SU-DHL-6 (cell line): ENCODE measurements around the gene APC.

ENCODE experiments used
- H2AFZ ChIP-seq: fragments of 200-600 bp; sonication (generic); 2 replicates; pipeline ENCODE4 v1.6.1; 2014; ENCODE audit warnings: low read depth, mild to moderate bottlenecking, moderate library complexity, mixed read lengths, antibody characterized with exemption, low read length; ENCODE audit not compliant: severe bottlenecking
- H3F3A ChIP-seq: fragments of 200-600 bp; shearing (Covaris generic); 2 replicates; pipeline ENCODE4 v1.6.0; 2016; ENCODE audit warnings: antibody characterized with exemption, mild to moderate bottlenecking; ENCODE audit not compliant: insufficient read depth
- H3K27ac ChIP-seq: fragments of 200-600 bp; sonication (generic); 2 replicates; pipeline ENCODE4 v1.5.1; 2016; ENCODE audit warnings: low read depth, mild to moderate bottlenecking, low read length, moderate library complexity, mixed read lengths
- H3K27me3 ChIP-seq: fragments of 200-600 bp; sonication (generic), shearing (Covaris generic); 2 replicates; pipeline ENCODE4 v1.6.0; 2014; ENCODE audit warnings: mild to moderate bottlenecking, low read length
- H3K36me3 ChIP-seq: fragments of 200-600 bp; sonication (generic); 2 replicates; pipeline ENCODE4 v1.6.1; 2014; ENCODE audit warnings: mild to moderate bottlenecking, low read length, mixed read lengths
- H3K4me2 ChIP-seq: fragments of 300-600, 200-600 bp; shearing (Covaris generic), sonication (generic); 2 replicates; pipeline ENCODE4 v1.6.0; 2014; ENCODE audit warnings: low read length, low read depth, mild to moderate bottlenecking; ENCODE audit not compliant: poor library complexity, severe bottlenecking
- H3K4me3 ChIP-seq: fragments of 200-600 bp; sonication (generic); 2 replicates; pipeline ENCODE4 v1.5.1; 2014; ENCODE audit warnings: antibody characterized with exemption, low read length, mild to moderate bottlenecking, mixed read lengths; ENCODE audit not compliant: insufficient read depth, poor library complexity, severe bottlenecking
- H3K79me2 ChIP-seq: fragments of 200-600 bp; sonication (generic); 2 replicates; pipeline ENCODE4 v1.6.1; 2014; ENCODE audit warnings: mild to moderate bottlenecking, low read length, moderate library complexity; ENCODE audit not compliant: insufficient read depth
- H3K9ac ChIP-seq: fragments of 200-600 bp; sonication (generic); 2 replicates; pipeline ENCODE4 v1.7.0; 2014; ENCODE audit warnings: mild to moderate bottlenecking, low read length
- H3K9me2 ChIP-seq: fragments of 200-600 bp; sonication (generic); replicated peaks from 2 replicates; pipeline ENCODE4 v1.6.1; 2014; ENCODE audit warnings: low read length; ENCODE audit not compliant: insufficient read depth
- H3K9me3 ChIP-seq: fragments of 200-600 bp; sonication (generic); 2 replicates; pipeline ENCODE4 v1.6.1; 2014; ENCODE audit warnings: low read length, mixed read lengths; ENCODE audit not compliant: insufficient read depth
- H4K20me1 ChIP-seq: fragments of 200-600 bp; sonication (generic); 2 replicates; pipeline ENCODE4 v1.6.1; 2014; ENCODE audit warnings: low read depth, mild to moderate bottlenecking, antibody characterized with exemption, low read length, moderate library complexity, mixed read lengths
- EZH2phosphoT487 ChIP-seq: fragments of 200-600 bp; sonication (generic), shearing (Covaris generic); conservative IDR thresholded peaks from 2 replicates; pipeline ENCODE4 v1.6.1; 2018; ENCODE audit warnings: mild to moderate bottlenecking, antibody characterized with exemption, low read length, moderate library complexity, mixed read lengths
- TF ChIP-seq, protein P1 (sequence below): fragments of 200-600 bp; sonication (generic); IDR thresholded peaks from one replicate; pipeline ENCODE4 v1.5.1; 2017; ENCODE audit warnings: antibody characterized with exemption, mild to moderate bottlenecking, low read length, moderate library complexity; ENCODE audit not compliant: insufficient read depth, poor library complexity, severe bottlenecking

APC gene

DNA sequence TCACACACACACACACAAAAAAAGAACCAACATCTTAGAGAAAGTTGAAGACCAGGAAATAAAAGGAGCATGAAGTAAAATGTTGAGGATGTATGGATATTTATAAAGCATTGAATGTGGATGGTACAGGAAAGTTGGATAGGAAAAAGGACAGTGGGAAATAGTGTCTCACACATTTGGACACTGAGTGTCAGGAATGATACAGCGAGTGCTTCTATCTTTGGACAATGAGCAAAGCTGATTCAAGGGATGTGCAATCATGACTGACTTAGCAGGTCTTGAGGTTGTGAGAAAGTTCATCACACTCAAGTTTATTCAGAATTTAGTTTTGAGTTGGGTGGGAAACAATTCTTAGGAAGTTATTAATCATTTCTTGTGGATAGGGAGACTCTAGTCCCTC, 73.3 kb downstream of the APC start:
- Histone ChIP-seq H3F3A (no peaks in the 10 kb centered on the region), H3K27me3 (no peaks in the 10 kb centered on the region), H2AFZ (no peak overlapping the region), H4K20me1 (no peaks in the 10 kb centered on the region), H3K36me3 (no peaks in the 10 kb centered on the region), H3K4me3 (no peak overlapping the region), H3K79me2 (no peaks in the 10 kb centered on the region), H3K27ac (no peak overlapping the region), H3K9me2 (no peaks in the 10 kb centered on the region), H3K4me2 (no peak overlapping the region), H3K9ac (no peak overlapping the region), H3K9me3 (no peaks in the 10 kb centered on the region)
- no peak for TF ChIP-seq EZH2phosphoT487
- TF ChIP-seq, protein P1, sequence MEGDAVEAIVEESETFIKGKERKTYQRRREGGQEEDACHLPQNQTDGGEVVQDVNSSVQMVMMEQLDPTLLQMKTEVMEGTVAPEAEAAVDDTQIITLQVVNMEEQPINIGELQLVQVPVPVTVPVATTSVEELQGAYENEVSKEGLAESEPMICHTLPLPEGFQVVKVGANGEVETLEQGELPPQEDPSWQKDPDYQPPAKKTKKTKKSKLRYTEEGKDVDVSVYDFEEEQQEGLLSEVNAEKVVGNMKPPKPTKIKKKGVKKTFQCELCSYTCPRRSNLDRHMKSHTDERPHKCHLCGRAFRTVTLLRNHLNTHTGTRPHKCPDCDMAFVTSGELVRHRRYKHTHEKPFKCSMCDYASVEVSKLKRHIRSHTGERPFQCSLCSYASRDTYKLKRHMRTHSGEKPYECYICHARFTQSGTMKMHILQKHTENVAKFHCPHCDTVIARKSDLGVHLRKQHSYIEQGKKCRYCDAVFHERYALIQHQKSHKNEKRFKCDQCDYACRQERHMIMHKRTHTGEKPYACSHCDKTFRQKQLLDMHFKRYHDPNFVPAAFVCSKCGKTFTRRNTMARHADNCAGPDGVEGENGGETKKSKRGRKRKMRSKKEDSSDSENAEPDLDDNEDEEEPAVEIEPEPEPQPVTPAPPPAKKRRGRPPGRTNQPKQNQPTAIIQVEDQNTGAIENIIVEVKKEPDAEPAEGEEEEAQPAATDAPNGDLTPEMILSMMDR, result no peak

- Histone ChIP-seq H3K9me3 (no peaks in the 10 kb centered on the region), H3F3A (no peaks in the 10 kb centered on the region), H3K9me2 (no peaks in the 10 kb centered on the region), H3K9ac (no peak overlapping the region), H3K36me3 (no peaks in the 10 kb centered on the region), H3K27ac (no peak overlapping the region), H3K79me2 (no peaks in the 10 kb centered on the region), H4K20me1 (no peaks in the 10 kb centered on the region), H3K4me2 (no peak overlapping the region), H2AFZ (no peak overlapping the region), H3K4me3 (no peak overlapping the region), H3K27me3 (no peaks in the 10 kb centered on the region)
- TF ChIP-seq, protein P1, result no peak
- no peak for TF ChIP-seq EZH2phosphoT487
These were observed 74.9 kb downstream of the APC start for GRCh38 chr5:112812549-112812948.

GRCh38 chr5:112820246-112820645, 82.6 kb downstream of the APC start:
- no peak overlapping the region for H3K9ac ChIP-seq
- no peak overlapping the region for H3K4me2 ChIP-seq
- no peaks in the 10 kb centered on the region for H3K9me3 ChIP-seq
- H3K79me2 ChIP-seq, result no peaks in the 10 kb centered on the region
- H3K27me3 ChIP-seq, result no peaks in the 10 kb centered on the region
- H3F3A ChIP-seq, result peaks cover 6% of the 10 kb centered on the region; the same call in 1 of the 2 replicates
- no peak overlapping the region for H2AFZ ChIP-seq
- H3K4me3 ChIP-seq, result no peak overlapping the region
- TF ChIP-seq EZH2phosphoT487, result no peak
- TF ChIP-seq, protein P1, result no peak
- no peaks in the 10 kb centered on the region for H3K9me2 ChIP-seq
- H3K27ac ChIP-seq, result no peak overlapping the region
- peaks cover 12% of the 10 kb centered on the region; the same call in 1 of the 2 replicates for H3K36me3 ChIP-seq
- H4K20me1 ChIP-seq, result no peaks in the 10 kb centered on the region

GRCh38 chr5:112822456-112822855, 84.8 kb downstream of the APC start:
- TF ChIP-seq, protein P1, result no peak
- TF ChIP-seq EZH2phosphoT487, result no peak
- Histone ChIP-seq H3K4me2 (no peak overlapping the region), H3K36me3 (peaks cover 22% of the 10 kb centered on the region), H3K9me3 (no peaks in the 10 kb centered on the region), H3F3A (peaks cover 6% of the 10 kb centered on the region; the same call in 1 of the 2 replicates), H2AFZ (no peak overlapping the region), H3K79me2 (no peaks in the 10 kb centered on the region), H3K27me3 (no peaks in the 10 kb centered on the region), H3K4me3 (no peak overlapping the region), H3K9ac (no peak overlapping the region), H4K20me1 (no peaks in the 10 kb centered on the region), H3K9me2 (no peaks in the 10 kb centered on the region), H3K27ac (no peak overlapping the region)
